Measurements from ENCODE around the gene COL23A1. TPM values are rescaled to one million over a fixed set of nuclear protein-coding genes. Genes with fewer than 3 reads are reported as not detected.

COL23A1 gene
- total and polyA plus RNA-seq, 2 of the 8 experiments (the other 6 are each of a cell fraction or from before 2014, with no cell fraction given): 3.1 to 4.7 TPM

GRCh38 chr5:178399701-178400095 is 190.5 kb downstream of the COL23A1 start:
- Histone ChIP-seq H3K56ac (replicated peaks; ENCODE audit: insufficient read length, low read depth, low read length) (no peak overlapping the region), H2AFZ (ENCODE audit: low read length) (no peak overlapping the region), H2BK12ac (ENCODE audit: low read depth, low read length) (no peak overlapping the region), H2AK5ac (ENCODE audit: low read depth, low read length) (no peak overlapping the region), H2BK15ac (ENCODE audit: low read length) (no peak overlapping the region), H3K79me1 (ENCODE audit: low read depth, low read length) (no peaks in the 10 kb centered on the region), H3K9ac (replicated peaks in 1 of 4; ENCODE audit: extremely low read depth in 1 of 4, low read depth in 3 of 4, low read length in 3 of 4) (no peak overlapping the region), H2BK120ac (replicated peaks; ENCODE audit: low read depth, low read length) (no peak overlapping the region), H4K91ac (replicated peaks; ENCODE audit: insufficient read length, low read length) (no peak overlapping the region), H3K4ac (replicated peaks; ENCODE audit: insufficient read length, low read depth, low read length) (no peak overlapping the region), H2BK5ac (ENCODE audit: low read depth, low read length) (no peak overlapping the region), H2BK20ac (ENCODE audit: low read length) (no peak overlapping the region), H3K36me3 (ENCODE audit: control insufficient read depth in 2 of 4, insufficient read depth in 4 of 4, low read length in 3 of 4) (no peaks in the 10 kb centered on the region), H3K27ac (ENCODE audit: low read depth, low read length) (no peak overlapping the region), H3K14ac (ENCODE audit: insufficient read length) (no peak overlapping the region), H3K23me2 (ENCODE audit: low read depth, low read length) (no peaks in the 10 kb centered on the region), H3K4me2 (ENCODE audit: insufficient read depth in 1 of 2, low read depth in 2 of 2, low read length in 2 of 2) (no peak overlapping the region), H3K27me3 (replicated peaks in 1 of 4; ENCODE audit: control insufficient read depth in 3 of 4, extremely low read depth in 1 of 4, insufficient read depth in 3 of 4, low read length in 3 of 4) (no peaks in the 10 kb centered on the region), H4K8ac (ENCODE audit: extremely low read depth, insufficient read depth, low read length) (no peak overlapping the region), H3K23ac (ENCODE audit: insufficient read length) (no peak overlapping the region), H4K20me1 (replicated peaks in 1 of 2; ENCODE audit: control insufficient read depth in 1 of 2, insufficient read depth in 2 of 2, low read length in 2 of 2) (no peaks in the 10 kb centered on the region), H4K5ac (ENCODE audit: insufficient read length, low read depth, low read length) (no peak overlapping the region), H3K4me3 (ENCODE audit: extremely low read depth in 1 of 4, insufficient read depth in 2 of 4, low read depth in 3 of 4, low read length in 4 of 4) (no peak overlapping the region), H3K9me3 (ENCODE audit: insufficient read depth in 2 of 2, low read depth in 1 of 2, low read length in 1 of 2) (no peaks in the 10 kb centered on the region), H3K4me1 (replicated peaks in 1 of 4; ENCODE audit: control insufficient read depth in 3 of 4, insufficient read depth in 4 of 4, low read length in 3 of 4) (peaks cover 0 to 9% (median 6%) of the 10 kb centered on the region in 4 experiments; a peak in 6 of 7 replicates), H3K18ac (ENCODE audit: extremely low read depth, low read length) (no peak overlapping the region), H3K79me2 (ENCODE audit: control insufficient read depth in 1 of 2, insufficient read depth in 2 of 2, low read length in 2 of 2) (no peaks in the 10 kb centered on the region)
- DNase-seq (ENCODE audit: low read depth in 1 of 2, low spot score in 2 of 2) (no peak), FAIRE-seq (no peak)
- 89% methylated on average over 12 of the region's 12 CpGs; no CpG with 5 or more reads in 1 of the 2 experiments for WGBS, 2 experiments (ENCODE audit: extremely low coverage in 1 of 2, insufficient coverage in 1 of 2, insufficient read length in 1 of 2, insufficient replicate concordance in 2 of 2, low coverage in 1 of 2, low lambda C conversion rate in 2 of 2, missing lambda C conversion rate in 1 of 2)
- CTCF ChIA-PET (ENCODE audit: partially characterized antibody): interaction anchor here (0.8 to 1.6 kb wide), 3 partner anchors 14 to 191 kb away, joined by 3 to 5 read pairs (median 4); partner anchors contain the start of gene COL23A1
- POLR2A ChIA-PET (ENCODE audit: partially characterized antibody): no interaction called here
- TF ChIP-seq BCL11A (IDR thresholded peaks at IDR 0.05; ENCODE audit: low read depth in 2 of 2, low read length in 2 of 2) (no peak), KDM5A (IDR thresholded peaks at IDR 0.05; ENCODE audit: low read length) (no peak), KDM4A (IDR thresholded peaks at IDR 0.05; ENCODE audit: low read depth, low read length, severe bottlenecking) (no peak), TBP (IDR thresholded peaks at IDR 0.05; ENCODE audit: low read depth, low read length) (no peak), CBX8 (IDR thresholded peaks at IDR 0.05; ENCODE audit: borderline replicate concordance, low read depth, low read length) (no peak)

Measured in H1 (cell line).